Subcutaneous adipose tissue (tissue), 4 donors: ENCODE results near the gene CPSF4. TPM values are rescaled to one million over a fixed set of nuclear protein-coding genes. Genes with fewer than 3 reads are reported as not detected.

Source experiments
- total RNA-seq, 4 donors: library from RNA; depleted of rRNA; stranded (reverse); fragments of >200 nt; gene quantifications; one replicate each; pipeline ENCODE4 v1.1.0, GENCODE V29; 2016
- TF ChIP-seq, protein P1 (sequence below): fragments of 450-650 bp; IDR thresholded peaks from one replicate; pipeline ENCODE4 v1.5.1; 2016; ENCODE audit warnings: low read depth, mild to moderate bottlenecking, control low read depth, antibody characterized with exemption, moderate library complexity

Gene CPSF4
- total RNA-seq, 4 donors from 2014 or later, result 23.2 to 60.7 (median 26.6) TPM

- TF ChIP-seq, protein P1, sequence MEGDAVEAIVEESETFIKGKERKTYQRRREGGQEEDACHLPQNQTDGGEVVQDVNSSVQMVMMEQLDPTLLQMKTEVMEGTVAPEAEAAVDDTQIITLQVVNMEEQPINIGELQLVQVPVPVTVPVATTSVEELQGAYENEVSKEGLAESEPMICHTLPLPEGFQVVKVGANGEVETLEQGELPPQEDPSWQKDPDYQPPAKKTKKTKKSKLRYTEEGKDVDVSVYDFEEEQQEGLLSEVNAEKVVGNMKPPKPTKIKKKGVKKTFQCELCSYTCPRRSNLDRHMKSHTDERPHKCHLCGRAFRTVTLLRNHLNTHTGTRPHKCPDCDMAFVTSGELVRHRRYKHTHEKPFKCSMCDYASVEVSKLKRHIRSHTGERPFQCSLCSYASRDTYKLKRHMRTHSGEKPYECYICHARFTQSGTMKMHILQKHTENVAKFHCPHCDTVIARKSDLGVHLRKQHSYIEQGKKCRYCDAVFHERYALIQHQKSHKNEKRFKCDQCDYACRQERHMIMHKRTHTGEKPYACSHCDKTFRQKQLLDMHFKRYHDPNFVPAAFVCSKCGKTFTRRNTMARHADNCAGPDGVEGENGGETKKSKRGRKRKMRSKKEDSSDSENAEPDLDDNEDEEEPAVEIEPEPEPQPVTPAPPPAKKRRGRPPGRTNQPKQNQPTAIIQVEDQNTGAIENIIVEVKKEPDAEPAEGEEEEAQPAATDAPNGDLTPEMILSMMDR, result no peak
Measured at GRCh38 chr7:99465421-99465768, 26.7 kb downstream of the CPSF4 start.

DNA sequence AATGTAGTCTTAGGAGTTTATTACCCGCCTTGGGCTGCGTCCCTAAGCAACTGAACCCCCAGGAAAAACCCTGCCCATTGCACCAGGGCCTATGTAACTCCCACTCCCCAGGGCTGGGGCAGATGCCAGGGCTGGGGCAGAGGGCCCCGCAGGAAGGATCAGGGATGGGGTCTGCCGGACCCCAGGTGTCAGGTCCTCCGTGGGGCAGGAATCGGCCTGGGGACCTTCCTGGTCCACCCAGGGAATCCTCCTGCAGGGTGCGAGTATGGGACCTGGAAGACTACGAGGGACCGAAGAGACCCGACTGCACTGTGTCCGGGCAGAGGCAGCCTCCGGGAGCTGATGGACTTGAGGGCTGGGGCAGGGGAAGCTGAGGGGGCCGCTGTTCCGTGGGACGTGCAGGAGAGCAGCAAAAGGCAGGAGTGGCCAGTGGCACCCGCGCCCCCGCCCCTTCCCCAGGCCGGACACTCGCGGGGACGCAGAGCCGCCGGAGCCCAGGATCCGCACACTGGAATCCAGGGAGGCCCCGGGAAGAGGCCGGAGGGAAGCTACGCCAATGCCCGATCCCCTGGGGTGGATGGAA is 29.7 kb downstream of the CPSF4 start:
- TF ChIP-seq, protein P1, result no peak

DNA sequence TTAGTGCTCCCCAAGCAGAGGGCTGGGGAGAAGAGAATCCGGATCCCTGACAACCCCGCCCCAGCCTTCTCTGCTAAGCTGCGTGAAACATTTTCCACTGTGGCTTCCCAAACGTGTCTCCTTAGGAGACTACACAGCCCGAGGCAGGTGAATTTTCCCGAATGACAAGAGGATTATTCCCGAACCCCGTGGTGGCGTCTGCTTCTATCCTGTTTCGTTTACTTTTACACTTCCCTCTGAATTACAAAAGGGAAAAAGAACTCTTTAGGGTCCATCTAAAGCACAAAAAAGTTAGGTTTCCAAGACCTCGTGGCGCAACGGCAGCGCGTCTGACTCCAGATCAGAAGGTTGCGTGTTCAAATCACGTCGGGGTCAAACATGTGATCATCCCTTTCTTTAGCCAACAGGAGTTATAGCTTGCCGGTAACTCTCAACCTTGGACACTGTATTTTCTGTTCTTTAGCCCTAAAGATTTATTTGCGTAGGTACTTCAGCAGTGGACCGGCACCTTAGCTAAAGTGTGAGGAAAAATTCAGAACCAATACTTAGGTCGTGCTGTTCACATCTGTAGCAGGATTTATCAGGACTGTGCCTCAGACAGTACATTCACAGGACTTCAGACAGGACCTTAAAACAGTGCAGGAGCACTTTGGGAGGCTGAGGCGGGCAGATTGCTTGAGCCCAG is 30.8 kb downstream of the CPSF4 start:
- TF ChIP-seq, protein P1, result no peak

DNA sequence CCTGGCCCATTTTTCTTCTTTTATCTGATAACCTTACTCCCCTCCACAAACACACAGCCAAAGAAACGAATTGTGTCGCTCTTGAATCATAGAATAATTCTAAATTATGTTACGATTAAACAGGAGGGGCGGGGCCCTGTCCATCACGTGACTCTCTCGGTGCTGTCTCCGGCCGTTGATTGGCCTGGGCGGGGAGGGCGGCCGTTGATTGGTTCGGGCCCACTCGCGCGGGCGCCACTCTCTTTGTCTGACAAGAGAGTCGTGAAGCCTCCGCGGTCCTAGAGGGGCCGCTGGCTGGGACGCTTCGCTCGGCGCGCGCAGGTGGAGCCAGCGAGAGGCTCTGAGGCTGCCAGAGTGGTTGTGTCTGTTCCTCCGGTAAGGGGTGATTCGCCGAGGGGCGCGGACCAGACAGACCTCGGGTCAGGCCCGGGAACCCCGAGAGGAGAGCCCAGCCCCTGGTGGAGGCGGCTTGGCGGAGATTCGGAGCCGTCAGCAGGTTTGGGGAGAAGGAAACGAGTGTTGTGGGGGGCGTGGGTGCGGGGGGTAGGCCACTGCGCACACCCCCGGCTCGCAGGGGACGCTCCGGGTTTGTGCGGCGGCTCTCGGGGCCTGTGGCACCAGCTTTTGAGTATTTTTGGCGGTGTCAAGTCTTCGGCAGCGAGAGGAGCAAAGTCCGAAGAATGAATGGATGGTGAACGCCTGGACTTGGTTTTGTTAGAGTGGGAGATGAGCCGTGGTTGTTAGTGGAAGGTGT is 34.0 kb downstream of the CPSF4 start, which contains the start of gene ZNF789:
ZNF789 (plus strand) TSS at position 330 of the 754 bp plus-strand sequence. CDS start 3,567 bp downstream, outside the sequence.
- TF ChIP-seq, protein P1, result no peak

DNA sequence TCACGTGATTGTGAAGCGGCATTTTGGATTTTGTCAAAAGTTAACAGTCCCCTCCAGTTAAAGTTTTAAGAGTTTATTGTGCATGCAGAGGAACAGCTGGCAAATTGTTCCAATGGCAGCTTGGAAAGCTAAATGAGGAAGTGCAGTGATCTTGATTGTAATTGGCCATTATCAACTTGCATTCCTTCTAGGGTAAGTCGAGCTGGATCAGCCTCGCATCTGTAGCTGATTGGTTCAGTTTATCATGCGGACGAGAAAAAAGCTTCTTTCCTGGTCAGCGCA is 34.5 kb downstream of the CPSF4 start:
- TF ChIP-seq, protein P1, result no peak

GRCh38 chr7:99476107-99476506 is 37.4 kb downstream of the CPSF4 start:
- TF ChIP-seq, protein P1, result no peak
